ENCODE results near the gene COL5A1.

The COL5A1 gene

GRCh38 chr9:134625361-134626068 is 16.1 kb upstream of the COL5A1 start:
- no peak for DNase-seq (ENCODE audit: extremely low read depth in 1 of 2, low read depth in 1 of 2)

GRCh38 chr9:134626069-134626423 is 15.6 kb upstream of the COL5A1 start:
- no peak for DNase-seq (ENCODE audit: extremely low read depth in 1 of 2, low read depth in 1 of 2)

- no peak for DNase-seq (ENCODE audit: extremely low read depth in 1 of 2, low read depth in 1 of 2)
These were observed 14.8 kb upstream of the COL5A1 start for GRCh38 chr9:134626571-134627416.

GRCh38 chr9:134627417-134628353 is 13.9 kb upstream of the COL5A1 start:
- no peak for DNase-seq (ENCODE audit: extremely low read depth in 1 of 2, low read depth in 1 of 2)

- DNase-seq (ENCODE audit: extremely low read depth in 1 of 2, low read depth in 1 of 2), result no peak
These were observed 13.3 kb upstream of the COL5A1 start for GRCh38 chr9:134628354-134628736.

- no peak for DNase-seq (ENCODE audit: extremely low read depth in 1 of 2, low read depth in 1 of 2)
These were observed 12.5 kb upstream of the COL5A1 start for GRCh38 chr9:134629061-134629585.

- DNase-seq (ENCODE audit: extremely low read depth in 1 of 2, low read depth in 1 of 2), result no peak
These were observed 11.8 kb upstream of the COL5A1 start for GRCh38 chr9:134629586-134630392.

GRCh38 chr9:134630393-134630790 is 11.2 kb upstream of the COL5A1 start:
- DNase-seq (ENCODE audit: extremely low read depth in 1 of 2, low read depth in 1 of 2), result no peak

GRCh38 chr9:134630861-134631260 is 10.7 kb upstream of the COL5A1 start:
- no peak for DNase-seq (ENCODE audit: extremely low read depth in 1 of 2, low read depth in 1 of 2)

- no peak for DNase-seq (ENCODE audit: extremely low read depth in 1 of 2, low read depth in 1 of 2)
These were observed 9.7 kb upstream of the COL5A1 start for GRCh38 chr9:134631881-134632280.

- DNase-seq (ENCODE audit: extremely low read depth in 1 of 2, low read depth in 1 of 2), result no peak
These were observed 9.3 kb upstream of the COL5A1 start for GRCh38 chr9:134632329-134632728.

- DNase-seq (ENCODE audit: extremely low read depth in 1 of 2, low read depth in 1 of 2), result no peak
These were observed 8.1 kb upstream of the COL5A1 start for GRCh38 chr9:134633362-134634142.

- no peak for DNase-seq (ENCODE audit: extremely low read depth in 1 of 2, low read depth in 1 of 2)
These were observed 7.4 kb upstream of the COL5A1 start for GRCh38 chr9:134634176-134634575.

- DNase-seq (ENCODE audit: extremely low read depth in 1 of 2, low read depth in 1 of 2), result no peak
These were observed 6.9 kb upstream of the COL5A1 start for GRCh38 chr9:134634667-134635230.

- DNase-seq (ENCODE audit: extremely low read depth in 1 of 2, low read depth in 1 of 2), result no peak
These were observed 6.1 kb upstream of the COL5A1 start for GRCh38 chr9:134635351-134636148.

GRCh38 chr9:134636149-134636507 is 5.5 kb upstream of the COL5A1 start:
- no peak for DNase-seq (ENCODE audit: extremely low read depth in 1 of 2, low read depth in 1 of 2)

- no peak for DNase-seq (ENCODE audit: extremely low read depth in 1 of 2, low read depth in 1 of 2)
These were observed 4.4 kb upstream of the COL5A1 start for GRCh38 chr9:134637241-134637640.

Data from activated CD8-positive, alpha-beta memory T cell treated with anti-CD3 and anti-CD28 coated beads for 1 hour (primary cell).